Thymus (tissue), 11 donors: ENCODE results near the gene INTS1. TPM values are rescaled to one million over a fixed set of nuclear protein-coding genes. Genes with fewer than 3 reads are reported as not detected.
A peak's percentile ranks its signal among the peaks of the same experiment; 100 is the strongest.

Experiments used
- DNase-seq, 9 donors: peaks; one replicate each; pipeline ENCODE4 v3.0.0-alpha.2; 2013; ENCODE audit warnings: low spot score in 9 of 9, low read depth in 6 of 9, missing footprints in 1 of 9
- H3K27ac ChIP-seq, 2 donors: one replicate each; pipeline ENCODE4 v1.5.1; 2013; ENCODE audit warnings: control low read depth in 1 of 2, low read depth in 1 of 2, low read length in 1 of 2, mild to moderate bottlenecking in 1 of 2, moderate library complexity in 1 of 2
- H3K27me3 ChIP-seq, 2 donors: one replicate each; pipeline ENCODE4 v1.5.1; 2013; ENCODE audit warnings: low read length in 1 of 2; ENCODE audit not compliant: control insufficient read depth in 2 of 2, insufficient read depth in 1 of 2
- H3K36me3 ChIP-seq, 2 donors: one replicate each; pipeline ENCODE4 v1.5.1; 2013; ENCODE audit warnings: low read length in 1 of 2, mild to moderate bottlenecking in 1 of 2, moderate library complexity in 1 of 2; ENCODE audit not compliant: control insufficient read depth in 2 of 2, insufficient read depth in 2 of 2
- H3K4me1 ChIP-seq, 2 donors: one replicate each; pipeline ENCODE4 v1.5.1; 2013; ENCODE audit warnings: low read length in 2 of 2; ENCODE audit not compliant: control insufficient read depth in 2 of 2, insufficient read depth in 2 of 2
- H3K4me3 ChIP-seq, 2 donors: one replicate each; pipeline ENCODE4 v1.5.1; 2013; ENCODE audit warnings: low read length in 2 of 2, control low read depth in 1 of 2, mild to moderate bottlenecking in 1 of 2
- H3K9me3 ChIP-seq, 2 donors: one replicate each; pipeline ENCODE4 v1.5.1; 2013; ENCODE audit warnings: low read length in 1 of 2, mild to moderate bottlenecking in 1 of 2; ENCODE audit not compliant: control insufficient read depth in 2 of 2, insufficient read depth in 1 of 2
- WGBS: extraction: QIAGEN DNeasy Blood & Tissue Kit; methylation state at CpG from one replicate; pipeline ENCODE4 v1.1.7; 2013; 5-methylcytosine and 5-hydroxymethylcytosine counted together
- polyA plus RNA-seq: library from polyadenylated mRNA; stranded (reverse); fragments of 200-250 nt; gene quantifications from one replicate; pipeline ENCODE4 v1.2.3, GENCODE V29; 2013
- total RNA-seq: library from RNA; stranded (reverse); fragments of 120-200 nt; gene quantifications from one replicate; pipeline ENCODE4 v1.2.4, GENCODE V29; 2013
- donor health status: healthy.

Gene INTS1
- total and polyA plus RNA-seq, 2 donors, result 19.6 to 287 TPM

GRCh38 chr7:1438208-1438607 is 66.0 kb downstream of the INTS1 start:
- Histone ChIP-seq H3K4me3 (no peak overlapping the region), H3K36me3 (no peaks in the 10 kb centered on the region), H3K9me3 (no peaks in the 10 kb centered on the region), H3K4me1 (no peaks in the 10 kb centered on the region), H3K27me3 (peaks cover 0 to 4% of the 10 kb centered on the region in 2 donors), H3K27ac (no peak overlapping the region)
- no peak for DNase-seq
- 96% methylated on average over 10 of the region's 10 CpGs for WGBS

GRCh38 chr7:1437155-1437880 is 66.9 kb downstream of the INTS1 start:
- no peak for DNase-seq
- no peak overlapping the region for H3K4me3 ChIP-seq
- no peaks in the 10 kb centered on the region for H3K36me3 ChIP-seq
- no peak overlapping the region for H3K27ac ChIP-seq
- WGBS, result 96% methylated on average over 43 of the region's 43 CpGs
- peaks cover 3 to 10% of the 10 kb centered on the region in 2 donors for H3K27me3 ChIP-seq
- H3K4me1 ChIP-seq, result no peaks in the 10 kb centered on the region
- no peaks in the 10 kb centered on the region for H3K9me3 ChIP-seq

GRCh38 chr7:1436608-1437007 is 67.6 kb downstream of the INTS1 start:
- Histone ChIP-seq H3K4me3 (no peak overlapping the region), H3K9me3 (no peaks in the 10 kb centered on the region), H3K36me3 (no peaks in the 10 kb centered on the region), H3K4me1 (no peaks in the 10 kb centered on the region), H3K27me3 (peaks cover 5 to 17% of the 10 kb centered on the region in 2 donors), H3K27ac (no peak overlapping the region)
- 96% methylated on average over 20 of the region's 20 CpGs for WGBS
- no peak for DNase-seq

- peaks cover 0 to 1% of the 10 kb centered on the region in 2 donors for H3K9me3 ChIP-seq
- WGBS, result 95% methylated on average over 22 of the region's 22 CpGs
- no peak for DNase-seq
- no peaks in the 10 kb centered on the region for H3K36me3 ChIP-seq
- peaks cover 5 to 32% of the 10 kb centered on the region in 2 donors for H3K27me3 ChIP-seq
- no peak overlapping the region for H3K27ac ChIP-seq
- no peak overlapping the region for H3K4me3 ChIP-seq
- H3K4me1 ChIP-seq, result no peaks in the 10 kb centered on the region
These were observed 69.1 kb downstream of the INTS1 start for GRCh38 chr7:1434891-1435670.

GRCh38 chr7:1434165-1434718 is 69.9 kb downstream of the INTS1 start:
- Histone ChIP-seq H3K36me3 (no peaks in the 10 kb centered on the region), H3K4me1 (no peaks in the 10 kb centered on the region), H3K9me3 (peaks cover 0 to 1% of the 10 kb centered on the region in 2 donors), H3K27ac (no peak overlapping the region), H3K27me3 (peaks cover 5 to 38% of the 10 kb centered on the region in 2 donors), H3K4me3 (no peak overlapping the region)
- DNase-seq, result no peak
- WGBS, result 96% methylated on average over 35 of the region's 35 CpGs

DNA sequence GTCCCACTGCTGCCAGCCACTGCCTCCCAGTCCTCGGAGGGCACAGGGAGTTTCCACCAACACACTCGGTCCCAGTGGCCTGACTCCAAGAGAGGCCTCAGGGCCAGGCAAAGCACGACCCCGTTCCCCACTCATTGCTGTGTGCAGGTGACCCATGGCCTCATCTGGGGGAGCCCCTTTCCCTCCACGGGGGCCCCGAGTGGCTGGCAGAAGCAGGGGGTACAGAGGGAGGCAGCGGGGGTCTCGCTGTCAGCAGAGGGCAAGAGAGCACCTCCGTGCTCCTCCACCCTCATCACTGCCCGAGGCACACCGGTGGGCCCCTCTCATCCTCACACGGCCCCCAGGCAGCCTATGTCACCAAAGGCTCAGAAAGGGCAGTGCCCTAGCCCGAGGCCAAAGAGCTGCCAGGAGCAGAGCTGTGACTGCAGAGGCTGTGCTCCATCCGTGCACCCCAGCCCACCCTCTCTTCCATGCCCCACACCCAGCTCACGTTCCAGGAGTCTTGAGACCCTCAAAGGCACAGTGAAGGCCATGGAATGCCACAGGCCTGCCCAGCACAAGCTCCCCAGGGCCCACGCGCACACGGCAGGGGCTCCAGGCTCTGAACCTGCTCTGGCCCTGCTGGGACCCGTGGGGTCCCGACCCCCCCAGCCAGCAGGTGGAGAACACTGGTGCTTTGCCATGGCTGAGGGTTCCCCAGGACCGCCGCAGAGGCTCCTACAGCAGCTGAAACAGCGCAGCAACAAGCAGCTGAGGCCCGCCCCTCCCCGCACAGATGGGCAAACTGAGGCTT is 70.9 kb downstream of the INTS1 start:
- no peak overlapping the region for H3K27ac ChIP-seq
- WGBS, result 92% methylated on average over 25 of the region's 25 CpGs
- no peaks in the 10 kb centered on the region for H3K36me3 ChIP-seq
- H3K9me3 ChIP-seq, result peaks cover 0 to 1% of the 10 kb centered on the region in 2 donors
- peaks cover 5 to 40% of the 10 kb centered on the region in 2 donors for H3K27me3 ChIP-seq
- no peak overlapping the region for H3K4me3 ChIP-seq
- DNase-seq, result no peak
- no peaks in the 10 kb centered on the region for H3K4me1 ChIP-seq

DNA sequence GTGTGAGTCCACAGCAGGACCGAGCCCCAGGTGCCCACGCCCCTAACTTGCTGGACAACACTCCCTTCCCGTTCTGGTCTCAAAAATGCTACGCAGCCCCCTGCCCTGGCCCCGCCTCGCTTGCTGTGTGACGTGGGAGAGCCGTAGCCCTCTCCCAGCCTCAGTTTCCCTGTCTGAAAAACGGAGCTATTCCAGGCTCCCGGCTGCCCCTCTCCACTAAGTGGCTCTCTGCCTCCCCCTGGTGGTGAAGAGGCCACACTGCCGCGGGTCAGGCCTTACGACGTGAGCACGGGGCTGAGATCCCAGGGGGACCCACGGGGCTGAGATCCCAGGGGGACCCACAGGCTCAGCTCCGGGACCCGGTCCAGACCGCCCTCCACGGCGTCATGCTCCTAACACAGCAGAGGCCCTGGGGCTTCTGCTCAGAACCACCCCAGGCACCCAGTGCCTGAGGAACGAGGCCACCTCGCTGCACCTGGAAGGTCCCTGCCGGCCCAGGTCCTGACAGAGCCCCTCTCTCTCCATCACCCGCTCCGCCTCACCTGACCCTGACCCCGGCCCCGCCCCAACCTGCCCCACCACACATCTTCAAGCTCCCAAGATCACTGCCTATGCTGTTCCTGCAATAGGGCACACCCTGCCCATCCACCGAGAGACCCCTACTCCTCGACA is 71.6 kb downstream of the INTS1 start:
- peak in 8 of 9 donors; percentile 23 to 78 (median 60) for DNase-seq
- 27% methylated on average over 30 of the region's 30 CpGs for WGBS
- peaks cover 5 to 40% of the 10 kb centered on the region in 2 donors for H3K27me3 ChIP-seq
- H3K4me3 ChIP-seq, result no peak overlapping the region
- H3K9me3 ChIP-seq, result peaks cover 0 to 1% of the 10 kb centered on the region in 2 donors
- H3K36me3 ChIP-seq, result no peaks in the 10 kb centered on the region
- no peak overlapping the region for H3K27ac ChIP-seq
- H3K4me1 ChIP-seq, result no peaks in the 10 kb centered on the region

- peaks cover 5 to 40% of the 10 kb centered on the region in 2 donors for H3K27me3 ChIP-seq
- no peaks in the 10 kb centered on the region for H3K4me1 ChIP-seq
- no peak overlapping the region for H3K4me3 ChIP-seq
- no peak overlapping the region for H3K27ac ChIP-seq
- no peaks in the 10 kb centered on the region for H3K36me3 ChIP-seq
- no peak for DNase-seq
- WGBS, result 62% methylated on average over 22 of the region's 22 CpGs
- peaks cover 0 to 1% of the 10 kb centered on the region in 2 donors for H3K9me3 ChIP-seq
These were observed 72.4 kb downstream of the INTS1 start for GRCh38 chr7:1431634-1432380.
